ENCODE measurements around the gene MLPH.

The MLPH gene

GRCh38 chr2:237486819-237487448 is at the start of gene MLPH:
TSS of gene MLPH (plus strand) at chr2:237487251. CDS start at chr2:237493427, 6,176 bp downstream.
- DNase-seq = no peak

- no peak for DNase-seq
Observed at GRCh38 chr2:237437566-237437965, 49.5 kb upstream of the MLPH start.

- DNase-seq = no peak
Observed at GRCh38 chr2:237438080-237438940, 48.7 kb upstream of the MLPH start.

- no peak for DNase-seq
Observed at GRCh38 chr2:237440819-237441281, 46.2 kb upstream of the MLPH start.

GRCh38 chr2:237441605-237442274 is 45.3 kb upstream of the MLPH start:
- no peak for DNase-seq

GRCh38 chr2:237444071-237444470 is 43.0 kb upstream of the MLPH start:
- no peak for DNase-seq

GRCh38 chr2:237445611-237446337 is 41.3 kb upstream of the MLPH start:
- DNase-seq = no peak

- no peak for DNase-seq
Observed at GRCh38 chr2:237446338-237446665, 40.7 kb upstream of the MLPH start.

GRCh38 chr2:237447496-237447895 is 39.6 kb upstream of the MLPH start:
- DNase-seq = no peak

GRCh38 chr2:237448171-237448570 is 38.9 kb upstream of the MLPH start:
- no peak for DNase-seq

GRCh38 chr2:237448626-237449025 is 38.4 kb upstream of the MLPH start:
- DNase-seq = no peak

GRCh38 chr2:237449193-237449881 is 37.7 kb upstream of the MLPH start:
- no peak for DNase-seq

- DNase-seq = no peak
Observed at GRCh38 chr2:237450108-237450507, 36.9 kb upstream of the MLPH start.

GRCh38 chr2:237450583-237450982 is 36.5 kb upstream of the MLPH start:
- no peak for DNase-seq

- no peak for DNase-seq
Observed at GRCh38 chr2:237451643-237452469, 35.2 kb upstream of the MLPH start.

- no peak for DNase-seq
Observed at GRCh38 chr2:237452861-237453260, 34.2 kb upstream of the MLPH start.

GRCh38 chr2:237453671-237454070 is 33.4 kb upstream of the MLPH start:
- no peak for DNase-seq

- no peak for DNase-seq
Observed at GRCh38 chr2:237455764-237456163, 31.3 kb upstream of the MLPH start.

- DNase-seq = peak; percentile 36
Observed at GRCh38 chr2:237456200-237456843, 30.7 kb upstream of the MLPH start.

GRCh38 chr2:237457388-237457941 is 29.6 kb upstream of the MLPH start:
- no peak for DNase-seq

- DNase-seq = no peak
Observed at GRCh38 chr2:237458519-237458918, 28.5 kb upstream of the MLPH start.

Measured in NCI-H2171 (cell line).